ENCODE data around the gene SAV1. TPM values are rescaled to one million over a fixed set of nuclear protein-coding genes. Genes with fewer than 3 reads are reported as not detected.
"Not testable (repeated sequence)": the region's sequence is repeated elsewhere in the genome, so short reads cannot be mapped to it uniquely, and the experiment has no call there.

The SAV1 gene
- 1 to 10 TPM; 6.1 to 6.9 TPM for total RNA-seq

GRCh38 chr14:50667996-50668825, at the start of gene SAV1:
Gene SAV1, minus strand, starts transcription at chr14:50668306. Its CDS starts 339 bp downstream, at chr14:50667967.
- Mint-ChIP-seq H3K9me3 (no peaks in the 10 kb centered on the region), H3K4me3 (no peak within 1 kb of the TSS), H3K36me3 (ENCODE audit: low read depth) (peaks cover 10% of the 10 kb centered on the region), H3K27me3 (no peaks in the 10 kb centered on the region), H3K4me1 (peaks cover 16% of the 10 kb centered on the region), H3K27ac (no peak within 1 kb of the TSS)
- CTCF ChIA-PET, result interaction anchor here (0.7 kb wide), 1 partner anchor 192 kb away, joined by 3 read pairs; no protein-coding TSS in a partner anchor
- DNase-seq, result peak; percentile 51
- POLR2A ChIA-PET, result interaction anchor here (0.6 to 1.4 kb wide), 7 partner anchors 10 to 1081 kb away, joined by 3 to 6 read pairs (median 4); no protein-coding TSS in a partner anchor

DNA sequence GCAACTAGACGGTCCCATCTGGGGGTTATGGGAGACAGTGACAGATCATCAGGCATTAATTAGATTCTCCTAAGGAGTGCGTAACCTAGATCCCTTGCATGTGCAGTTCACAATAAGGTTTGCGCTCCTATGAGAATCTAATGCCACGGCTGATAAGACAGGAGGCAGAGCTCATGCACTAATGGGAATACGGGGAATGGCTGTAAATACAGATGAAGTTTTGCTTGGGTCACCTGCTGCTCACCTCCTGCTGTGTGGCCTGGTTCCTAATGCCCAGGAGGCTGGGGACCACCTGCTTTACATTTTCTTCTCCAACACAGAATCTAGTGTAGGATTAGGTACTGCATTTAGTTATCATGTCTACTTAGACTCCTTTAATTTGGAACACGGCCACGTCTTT, 49.7 kb upstream of the SAV1 start:
- no peaks in the 10 kb centered on the region for H3K4me1 Mint-ChIP-seq
- CTCF ChIA-PET, result no interaction called here

GRCh38 chr14:50714450-50715073, 46.5 kb upstream of the SAV1 start:
- no peak for DNase-seq
- CTCF ChIA-PET, result interaction anchor here (0.6 to 3.0 kb wide), 13 partner anchors 11 to 170 kb away, joined by 3 to 19 read pairs (median 4); no protein-coding TSS in a partner anchor
- Mint-ChIP-seq H3K36me3 (ENCODE audit: low read depth) (no peaks in the 10 kb centered on the region), H3K4me1 (no peaks in the 10 kb centered on the region), H3K27ac (no peak overlapping the region), H3K4me3 (no peak overlapping the region), H3K9me3 (no peaks in the 10 kb centered on the region), H3K27me3 (no peaks in the 10 kb centered on the region)
- POLR2A ChIA-PET, result interaction anchor here (1.3 kb wide), 1 partner anchor 22 kb away, joined by 3 read pairs; no protein-coding TSS in a partner anchor

More for the DNA sequence above, 49.7 kb upstream of the SAV1 start:
- no peaks in the 10 kb centered on the region for H3K9me3 Mint-ChIP-seq
- no peak for DNase-seq
- no peak overlapping the region for H3K4me3 Mint-ChIP-seq
- no peak overlapping the region for H3K27ac Mint-ChIP-seq
- H3K36me3 Mint-ChIP-seq (ENCODE audit: low read depth), result peaks cover 12% of the 10 kb centered on the region
- POLR2A ChIA-PET, result no interaction called here
- H3K27me3 Mint-ChIP-seq, result no peaks in the 10 kb centered on the region

GRCh38 chr14:50711043-50711442, 42.9 kb upstream of the SAV1 start:
- Mint-ChIP-seq H3K36me3 (ENCODE audit: low read depth) (no peaks in the 10 kb centered on the region), H3K27me3 (no peaks in the 10 kb centered on the region), H3K4me3 (no peak overlapping the region), H3K9me3 (no peaks in the 10 kb centered on the region), H3K4me1 (no peaks in the 10 kb centered on the region), H3K27ac (no peak overlapping the region)
- ChIA-PET POLR2A (interaction anchor here (0.6 kb wide), 1 partner anchor 26 kb away, joined by 4 read pairs; no protein-coding TSS in a partner anchor), CTCF (interaction anchor here (0.7 to 1.7 kb wide), 3 partner anchors 12 to 1991 kb away, joined by 3 to 4 read pairs (median 4); no protein-coding TSS in a partner anchor)
- no peak for DNase-seq

- POLR2A ChIA-PET, result no interaction called here
- no peaks in the 10 kb centered on the region for H3K36me3 Mint-ChIP-seq (ENCODE audit: low read depth)
- peaks cover 8% of the 10 kb centered on the region for H3K27me3 Mint-ChIP-seq
Measured at GRCh38 chr14:50705026-50705593, 37.0 kb upstream of the SAV1 start.

DNA sequence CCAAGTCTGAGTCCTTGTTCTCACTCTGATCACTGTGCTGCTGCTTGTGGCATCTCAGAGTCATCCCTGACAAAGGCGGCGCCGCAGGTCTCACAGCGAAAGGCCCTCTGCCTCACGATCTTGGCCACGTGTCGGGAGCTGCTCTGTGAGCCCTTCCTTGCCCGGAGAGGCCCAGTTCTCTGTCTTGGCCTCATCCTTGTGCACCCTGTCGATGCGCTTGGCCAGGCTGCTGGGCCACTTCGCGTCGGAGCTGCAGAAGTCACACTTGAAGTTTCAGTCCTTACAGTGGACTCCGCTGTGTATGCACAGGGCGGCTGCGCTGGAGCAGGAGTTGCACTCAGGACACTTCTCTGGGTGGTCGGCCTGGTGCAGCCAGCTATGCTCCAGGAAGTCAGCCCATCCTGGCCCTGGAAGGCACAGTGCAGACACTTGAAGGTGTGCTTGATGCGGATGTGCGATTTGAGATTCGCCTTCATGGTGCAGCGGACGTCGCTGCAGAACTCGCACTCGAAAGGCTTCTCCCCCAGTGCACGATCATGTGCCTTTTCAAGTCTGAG, 36.4 kb upstream of the SAV1 start:
- no peak overlapping the region for H3K4me3 Mint-ChIP-seq
- no peak for DNase-seq
- no peaks in the 10 kb centered on the region for H3K9me3 Mint-ChIP-seq
- peaks cover 14% of the 10 kb centered on the region for H3K27me3 Mint-ChIP-seq
- POLR2A ChIA-PET, result no interaction called here
- no peaks in the 10 kb centered on the region for H3K4me1 Mint-ChIP-seq
- no peak overlapping the region for H3K27ac Mint-ChIP-seq
- H3K36me3 Mint-ChIP-seq (ENCODE audit: low read depth), result no peaks in the 10 kb centered on the region
- CTCF ChIA-PET, result no interaction called here

More at GRCh38 chr14:50705026-50705593, 37.0 kb upstream of the SAV1 start:
- Mint-ChIP-seq H3K27ac (no peak overlapping the region), H3K4me1 (no peaks in the 10 kb centered on the region), H3K4me3 (no peak overlapping the region), H3K9me3 (no peaks in the 10 kb centered on the region)
- no peak for DNase-seq
- CTCF ChIA-PET, result no interaction called here

- H3K27ac Mint-ChIP-seq, result no peak overlapping the region
- H3K4me3 Mint-ChIP-seq, result no peak overlapping the region
- H3K4me1 Mint-ChIP-seq, result no peaks in the 10 kb centered on the region
- POLR2A ChIA-PET, result no interaction called here
- H3K9me3 Mint-ChIP-seq, result peaks cover 2% of the 10 kb centered on the region
- peaks cover 27% of the 10 kb centered on the region for H3K27me3 Mint-ChIP-seq
- no peak for DNase-seq
- CTCF ChIA-PET, result no interaction called here
- peaks cover 3% of the 10 kb centered on the region for H3K36me3 Mint-ChIP-seq (ENCODE audit: low read depth)
Measured at GRCh38 chr14:50697659-50698290, 29.7 kb upstream of the SAV1 start.

DNA sequence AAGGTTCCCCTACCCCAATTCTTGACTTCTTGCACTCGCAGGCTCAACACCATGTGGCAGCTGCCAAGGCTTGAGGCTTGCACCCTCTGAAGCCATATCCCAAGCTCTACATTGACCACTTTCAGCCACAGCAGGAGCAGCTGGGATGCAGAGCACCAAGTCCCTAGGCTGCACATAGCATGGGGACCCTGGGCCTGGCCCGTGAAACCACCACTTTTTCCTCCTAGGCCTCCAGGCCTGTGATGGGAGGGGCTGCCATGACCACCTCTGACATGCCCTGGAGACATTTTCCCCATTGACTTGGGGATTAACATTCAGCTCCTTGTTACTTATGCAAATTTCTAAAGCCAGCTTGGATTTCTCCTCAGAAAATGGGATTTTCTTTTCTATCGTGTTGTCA, 26.2 kb upstream of the SAV1 start:
- H3K9me3 Mint-ChIP-seq; H3K4me1 Mint-ChIP-seq; H3K36me3 Mint-ChIP-seq (ENCODE audit: low read depth); H3K27ac Mint-ChIP-seq; H3K4me3 Mint-ChIP-seq; DNase-seq; POLR2A ChIA-PET; CTCF ChIA-PET: not testable (repeated sequence)
- peaks cover 12% of the 10 kb centered on the region for H3K27me3 Mint-ChIP-seq

- no peak overlapping the region for H3K4me3 Mint-ChIP-seq
- no peaks in the 10 kb centered on the region for H3K4me1 Mint-ChIP-seq
- ChIA-PET POLR2A (no interaction called here), CTCF (no interaction called here)
- H3K27ac Mint-ChIP-seq, result no peak overlapping the region
- no peaks in the 10 kb centered on the region for H3K36me3 Mint-ChIP-seq (ENCODE audit: low read depth)
- H3K27me3 Mint-ChIP-seq, result peaks cover 3% of the 10 kb centered on the region
- no peaks in the 10 kb centered on the region for H3K9me3 Mint-ChIP-seq
- DNase-seq, result no peak
Measured at GRCh38 chr14:50688875-50689274, 20.8 kb upstream of the SAV1 start.

- Mint-ChIP-seq H3K9me3 (no peaks in the 10 kb centered on the region), H3K27ac (no peak overlapping the region), H3K4me1 (peaks cover 7% of the 10 kb centered on the region), H3K36me3 (ENCODE audit: low read depth) (no peaks in the 10 kb centered on the region), H3K4me3 (no peak overlapping the region), H3K27me3 (peaks cover 3% of the 10 kb centered on the region)
- CTCF ChIA-PET, result interaction anchor here (1.1 kb wide), 1 partner anchor 85 kb away, joined by 5 read pairs; no protein-coding TSS in a partner anchor
- no peak for DNase-seq
- POLR2A ChIA-PET, result no interaction called here
Measured at GRCh38 chr14:50679674-50680073, 11.6 kb upstream of the SAV1 start.

- no peak for DNase-seq
- POLR2A ChIA-PET, result interaction anchor here (1.2 kb wide), 1 partner anchor 10 kb away, joined by 3 read pairs; the partner anchor contains the start of gene SAV1
- CTCF ChIA-PET, result no interaction called here
- no peaks in the 10 kb centered on the region for H3K9me3 Mint-ChIP-seq
- no peak overlapping the region for H3K4me3 Mint-ChIP-seq
- H3K36me3 Mint-ChIP-seq (ENCODE audit: low read depth), result no peaks in the 10 kb centered on the region
- H3K4me1 Mint-ChIP-seq, result peaks cover 7% of the 10 kb centered on the region
- peaks cover 3% of the 10 kb centered on the region for H3K27me3 Mint-ChIP-seq
- no peak overlapping the region for H3K27ac Mint-ChIP-seq
Measured at GRCh38 chr14:50678163-50678562, 10.1 kb upstream of the SAV1 start.

DNA sequence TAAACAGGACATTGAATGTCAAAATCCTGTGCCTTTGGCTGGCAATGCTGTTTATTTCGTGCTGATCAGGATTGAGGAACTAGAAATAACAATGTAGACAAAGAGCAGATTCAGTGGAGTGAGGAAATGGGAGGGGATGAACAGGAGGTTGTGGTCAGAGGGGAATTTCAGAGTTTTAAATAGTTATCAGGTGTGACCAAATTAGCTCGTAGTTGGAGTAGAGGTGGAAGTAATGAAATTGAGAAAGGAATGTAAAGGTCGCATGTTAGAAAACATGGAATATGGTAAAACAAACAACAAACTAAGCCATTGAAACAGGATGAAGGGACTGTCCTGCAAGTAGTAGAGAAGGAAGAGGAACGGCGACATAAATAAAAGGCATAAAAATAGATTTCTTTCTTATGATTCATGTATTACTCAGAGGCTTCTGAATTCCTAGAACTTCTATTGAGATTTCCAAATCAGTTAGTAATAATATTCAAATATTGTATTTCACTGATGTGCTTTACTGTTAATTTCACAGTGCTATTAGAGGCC, 9.5 kb upstream of the SAV1 start:
- ChIA-PET CTCF (no interaction called here), POLR2A (interaction anchor here (1.2 kb wide), 1 partner anchor 9 kb away, joined by 3 read pairs; the partner anchor contains the start of gene SAV1)
- H3K4me1 Mint-ChIP-seq, result peaks cover 7% of the 10 kb centered on the region
- no peak overlapping the region for H3K4me3 Mint-ChIP-seq
- H3K27me3 Mint-ChIP-seq, result peaks cover 3% of the 10 kb centered on the region
- H3K9me3 Mint-ChIP-seq, result no peaks in the 10 kb centered on the region
- H3K36me3 Mint-ChIP-seq (ENCODE audit: low read depth), result no peaks in the 10 kb centered on the region
- H3K27ac Mint-ChIP-seq, result no peak overlapping the region
- DNase-seq, result no peak

Measured in activated CD4-positive, alpha-beta memory T cell treated with anti-CD3 and anti-CD28 coated beads, Interleukin-2, amount 10 ng/mL, durations not matched to agents 7 days and 5 days (primary cell).